HG03060 (cell line): Measurements from ENCODE around the gene PTGDR2.

ENCODE experiments used
- ATAC-seq: cut with Tn5 transposase; IDR thresholded peaks from one replicate; pipeline ENCODE4 v1.9.1; 2021; ENCODE audit warnings: low read depth, moderate number of reproducible peaks; ENCODE audit not compliant: unreplicated experiment

The PTGDR2 gene

DNA sequence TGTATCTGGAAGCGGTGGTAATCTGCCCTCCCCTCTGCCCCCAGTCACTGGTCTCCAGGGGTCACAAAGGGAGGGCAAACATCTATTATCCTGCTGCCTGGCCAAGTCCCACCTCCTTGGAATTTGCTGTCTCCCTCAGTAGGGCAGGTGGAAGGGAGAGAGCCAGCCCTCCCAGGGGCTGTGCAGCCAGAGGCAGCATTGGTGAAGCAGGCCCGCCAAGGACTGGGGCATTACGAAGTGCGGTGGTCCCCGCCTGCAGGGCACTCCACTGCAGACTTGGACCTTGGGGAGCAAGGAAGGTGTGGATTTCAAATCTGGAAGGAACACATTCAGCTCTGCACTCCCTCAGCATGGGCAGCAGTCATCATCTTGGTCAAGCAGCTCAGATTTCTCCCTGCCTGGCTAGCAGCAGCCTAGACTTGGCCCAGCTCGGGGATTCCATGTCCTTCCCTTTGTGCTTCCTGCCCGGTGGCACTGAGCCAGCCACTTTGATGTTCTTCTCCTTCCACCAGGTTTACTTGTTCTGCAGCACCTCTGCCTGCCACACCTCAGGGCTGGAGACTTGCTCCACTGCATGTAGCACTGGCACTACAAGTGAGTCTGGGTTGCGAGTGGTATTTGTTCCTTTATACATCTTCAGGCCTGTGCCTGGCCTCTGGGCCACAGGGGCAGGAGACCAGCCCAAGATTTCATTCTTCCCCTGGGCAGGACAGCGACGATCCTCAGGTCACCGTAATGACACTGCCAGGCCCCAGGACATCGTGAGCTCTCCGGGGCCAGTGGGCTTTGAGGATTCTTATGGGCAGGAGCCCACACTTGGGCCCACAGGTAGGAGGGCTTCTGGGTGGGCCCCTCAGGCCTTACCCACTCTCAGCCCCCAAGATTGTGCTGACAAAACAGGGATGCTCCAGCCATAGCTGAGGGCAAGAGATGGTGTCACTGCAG is 18.9 kb upstream of the PTGDR2 start:
- ATAC-seq = no peak

DNA sequence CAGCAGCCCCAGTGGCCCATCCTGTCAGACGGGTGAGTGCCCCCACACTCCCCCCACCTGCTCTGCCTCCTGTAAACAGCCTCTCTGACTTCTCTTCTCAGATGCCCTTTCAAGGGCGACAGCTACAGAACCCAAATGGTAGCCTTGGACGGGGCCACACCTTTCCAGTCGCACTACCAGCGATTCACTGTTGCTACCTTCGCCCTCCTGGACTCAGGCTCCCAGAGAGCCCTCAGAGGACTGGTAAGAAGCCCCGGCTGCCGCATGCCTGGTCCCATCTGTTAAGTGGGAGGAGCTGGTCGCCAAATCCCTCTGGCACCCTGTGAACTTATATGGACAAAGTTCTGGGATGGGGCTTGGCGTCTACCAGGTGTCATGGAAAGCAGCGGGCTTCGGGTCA is 17.8 kb upstream of the PTGDR2 start:
- no peak for ATAC-seq

DNA sequence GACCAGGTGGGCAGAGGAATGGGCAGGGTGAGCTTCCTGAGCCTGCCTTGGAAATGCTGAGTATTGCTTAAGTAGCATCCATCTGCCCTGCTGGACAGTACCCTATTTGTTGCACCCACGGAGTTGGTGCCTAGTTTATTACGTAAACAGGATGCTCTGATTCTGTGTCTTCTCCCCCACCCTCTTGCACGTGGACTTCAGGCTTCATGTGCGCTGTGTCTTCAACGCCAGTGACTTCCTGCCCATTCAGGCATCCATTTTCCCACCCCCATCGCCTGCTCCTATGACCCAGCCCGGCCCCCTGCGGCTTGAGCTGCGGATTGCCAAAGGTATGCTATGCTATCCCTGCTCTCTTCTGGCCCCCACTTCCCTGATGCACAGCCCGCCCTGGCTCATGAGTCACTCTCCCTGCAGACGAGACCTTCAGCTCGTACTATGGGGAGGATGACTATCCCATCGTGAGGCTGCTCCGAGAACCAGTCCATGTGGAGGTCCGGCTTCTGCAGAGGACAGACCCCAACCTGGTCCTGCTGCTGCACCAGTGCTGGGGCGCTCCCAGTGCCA is 17.3 kb upstream of the PTGDR2 start:
- no peak for ATAC-seq

DNA sequence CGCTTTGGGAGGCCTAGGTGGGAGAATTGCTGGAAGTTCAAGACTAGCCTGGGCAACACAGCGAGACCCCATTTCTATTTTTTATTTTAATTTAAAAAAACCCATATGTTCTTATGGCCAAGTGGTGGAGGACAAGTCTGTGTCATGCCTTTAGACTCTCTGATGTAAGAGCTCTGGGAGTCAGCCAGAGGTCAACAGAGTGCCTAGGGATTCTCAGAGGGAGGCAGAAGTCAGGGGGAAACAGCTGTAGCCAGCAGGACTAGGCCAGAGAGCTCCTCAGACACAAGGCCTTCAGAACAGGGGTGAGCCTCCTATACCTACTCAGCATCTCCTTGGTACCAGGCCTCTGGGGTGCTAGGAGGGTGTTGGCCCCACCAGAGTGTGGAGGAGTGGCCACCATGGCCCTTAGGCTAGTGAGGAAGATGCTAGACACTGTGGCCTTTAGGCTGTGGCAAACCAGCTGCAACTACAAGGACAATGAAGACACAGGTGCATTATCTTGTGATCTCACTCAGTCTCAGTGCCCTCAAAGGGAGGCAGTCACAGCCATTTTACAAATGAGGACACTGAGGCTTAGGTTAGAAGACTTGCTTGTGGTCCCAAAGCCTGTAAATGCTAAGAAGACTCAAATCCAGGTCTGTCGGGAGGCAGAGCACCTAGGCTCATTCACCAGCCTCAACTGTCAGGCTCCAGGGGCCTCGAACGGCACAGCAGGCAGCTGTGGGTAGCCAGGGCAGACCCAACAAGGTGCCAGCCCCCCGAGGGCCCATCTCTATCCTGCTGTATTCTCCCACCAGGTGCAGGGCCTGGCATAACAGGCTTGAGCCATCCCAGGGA is 16.6 kb upstream of the PTGDR2 start:
- no peak for ATAC-seq

DNA sequence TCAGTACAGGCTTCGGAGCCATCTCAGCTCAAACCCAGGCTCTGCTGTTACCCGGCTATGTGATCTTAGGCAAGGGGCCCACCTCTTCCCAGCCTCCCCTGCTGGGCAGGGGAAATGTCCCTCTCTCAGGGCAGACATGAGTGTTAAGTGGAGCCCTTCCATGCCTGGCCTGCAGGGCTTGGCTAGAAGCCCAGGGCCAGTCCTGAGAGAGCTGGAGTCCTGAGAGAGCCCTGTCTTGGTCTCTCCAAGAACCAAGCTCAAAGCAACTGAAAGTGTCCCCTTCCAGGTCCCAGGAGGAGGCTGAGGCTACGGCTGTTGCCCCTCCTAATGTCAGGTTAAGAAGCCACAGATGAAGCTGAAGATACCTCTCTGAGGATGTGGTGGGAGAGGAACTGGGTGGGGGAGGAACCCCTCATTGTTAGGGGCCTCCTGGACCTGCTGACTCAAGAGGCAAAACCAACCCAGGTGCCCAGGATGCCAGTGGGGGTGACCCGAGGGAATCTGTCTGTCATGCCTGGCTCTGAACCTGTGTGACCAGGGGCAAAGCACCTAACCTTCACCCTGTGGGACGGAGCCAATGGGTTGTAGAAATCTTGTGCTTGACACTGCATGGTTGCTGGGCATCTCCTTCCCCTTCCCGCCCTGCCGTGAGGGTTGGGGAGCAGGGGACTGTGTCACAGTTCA is 15.8 kb upstream of the PTGDR2 start:
- ATAC-seq = no peak

DNA sequence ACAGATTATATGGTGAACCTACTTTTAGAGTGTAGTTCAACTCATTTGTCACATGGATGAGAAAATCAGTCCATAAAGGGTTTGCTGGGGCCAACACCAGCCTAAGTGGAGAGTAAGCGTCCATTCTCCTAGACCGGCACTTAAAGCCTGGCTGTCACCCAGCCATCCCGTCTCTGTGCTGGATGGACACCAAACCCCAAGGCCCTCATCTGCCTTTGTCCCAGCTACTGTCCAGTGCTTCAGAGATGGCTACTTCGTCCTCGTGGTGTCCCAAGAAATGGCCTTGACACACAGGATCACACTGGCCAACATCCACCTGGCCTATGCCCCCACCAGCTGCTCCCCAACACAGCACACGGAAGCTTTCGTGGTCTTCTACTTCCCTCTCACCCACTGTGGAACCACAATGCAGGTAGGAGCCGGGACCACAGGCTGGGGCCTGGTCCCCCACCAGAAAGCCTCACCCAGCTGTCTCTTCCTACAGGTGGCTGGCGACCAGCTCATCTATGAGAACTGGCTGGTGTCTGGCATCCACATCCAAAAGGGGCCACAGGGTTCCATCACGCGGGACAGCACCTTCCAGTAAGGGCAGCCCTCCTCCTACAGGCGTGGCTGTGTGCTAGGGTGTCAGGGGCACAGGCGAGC is 15.1 kb upstream of the PTGDR2 start:
- no peak for ATAC-seq

DNA sequence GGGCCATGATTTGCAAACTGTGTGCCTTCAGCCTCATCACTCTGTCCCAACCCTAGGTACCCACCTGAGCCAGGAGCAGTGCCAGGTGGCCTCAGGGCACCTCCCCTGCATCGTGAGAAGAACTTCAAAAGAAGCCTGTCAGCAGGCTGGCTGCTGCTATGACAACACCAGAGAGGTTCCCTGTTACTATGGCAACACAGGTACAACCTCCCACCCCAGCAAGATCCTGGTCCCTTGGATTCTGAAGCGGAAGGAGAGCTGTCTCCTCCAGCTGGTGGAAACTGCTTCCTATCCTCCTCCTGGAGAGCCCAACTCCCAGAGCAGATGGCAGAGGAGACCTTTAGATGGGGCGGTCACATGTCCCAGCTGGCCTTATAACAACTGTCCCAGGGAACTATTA is 14.5 kb upstream of the PTGDR2 start:
- ATAC-seq = no peak

DNA sequence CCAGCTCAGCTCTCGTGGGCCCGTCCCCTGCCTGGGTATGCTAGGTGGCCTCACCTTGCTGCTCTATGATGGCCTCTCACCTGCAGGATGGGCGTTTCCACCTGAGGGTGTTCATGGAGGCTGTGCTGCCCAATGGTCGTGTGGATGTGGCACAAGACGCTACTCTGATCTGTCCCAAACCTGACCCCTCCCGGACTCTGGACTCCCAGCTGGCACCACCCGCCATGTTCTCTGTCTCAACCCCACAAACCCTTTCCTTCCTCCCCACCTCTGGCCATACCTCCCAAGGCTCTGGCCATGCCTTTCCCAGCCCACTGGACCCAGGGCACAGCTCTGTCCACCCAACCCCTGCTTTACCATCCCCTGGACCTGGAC is 13.7 kb upstream of the PTGDR2 start:
- ATAC-seq = no peak

DNA sequence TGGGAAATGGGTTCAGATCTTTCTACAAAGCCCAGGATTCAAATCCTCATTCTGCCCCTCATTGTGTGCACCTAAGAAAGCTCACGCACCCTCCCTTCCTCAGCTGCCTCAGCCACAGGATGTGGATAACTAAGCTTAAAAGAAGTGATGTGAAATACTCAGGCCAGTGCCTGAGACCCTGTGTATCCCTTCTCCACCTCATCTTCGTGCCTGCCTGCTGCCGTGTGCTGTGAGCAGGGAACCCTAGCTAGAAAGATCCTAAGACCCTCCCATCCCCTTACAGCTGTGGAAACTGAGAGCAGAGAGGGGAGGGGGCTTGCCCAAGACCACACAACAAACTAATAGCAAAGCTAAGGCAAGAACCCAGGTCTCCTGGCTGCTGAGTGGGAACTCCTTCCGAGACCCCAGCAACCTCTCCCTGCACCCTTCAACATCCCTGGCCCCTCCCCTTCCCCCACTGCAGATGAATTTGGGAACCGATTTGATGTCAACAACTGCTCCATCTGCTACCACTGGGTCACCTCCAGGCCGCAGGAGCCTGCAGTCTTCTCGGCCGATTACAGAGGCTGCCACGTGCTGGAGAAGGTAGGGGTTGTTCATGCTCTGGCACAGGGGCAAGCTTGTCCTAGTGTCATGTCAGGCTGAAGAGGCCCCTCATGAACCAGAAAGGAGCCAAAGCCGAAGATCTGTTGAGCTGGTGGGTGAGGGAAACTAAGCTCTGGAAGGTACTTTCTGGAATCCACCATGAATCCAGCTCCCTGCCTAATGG is 13.1 kb upstream of the PTGDR2 start:
- no peak for ATAC-seq

DNA sequence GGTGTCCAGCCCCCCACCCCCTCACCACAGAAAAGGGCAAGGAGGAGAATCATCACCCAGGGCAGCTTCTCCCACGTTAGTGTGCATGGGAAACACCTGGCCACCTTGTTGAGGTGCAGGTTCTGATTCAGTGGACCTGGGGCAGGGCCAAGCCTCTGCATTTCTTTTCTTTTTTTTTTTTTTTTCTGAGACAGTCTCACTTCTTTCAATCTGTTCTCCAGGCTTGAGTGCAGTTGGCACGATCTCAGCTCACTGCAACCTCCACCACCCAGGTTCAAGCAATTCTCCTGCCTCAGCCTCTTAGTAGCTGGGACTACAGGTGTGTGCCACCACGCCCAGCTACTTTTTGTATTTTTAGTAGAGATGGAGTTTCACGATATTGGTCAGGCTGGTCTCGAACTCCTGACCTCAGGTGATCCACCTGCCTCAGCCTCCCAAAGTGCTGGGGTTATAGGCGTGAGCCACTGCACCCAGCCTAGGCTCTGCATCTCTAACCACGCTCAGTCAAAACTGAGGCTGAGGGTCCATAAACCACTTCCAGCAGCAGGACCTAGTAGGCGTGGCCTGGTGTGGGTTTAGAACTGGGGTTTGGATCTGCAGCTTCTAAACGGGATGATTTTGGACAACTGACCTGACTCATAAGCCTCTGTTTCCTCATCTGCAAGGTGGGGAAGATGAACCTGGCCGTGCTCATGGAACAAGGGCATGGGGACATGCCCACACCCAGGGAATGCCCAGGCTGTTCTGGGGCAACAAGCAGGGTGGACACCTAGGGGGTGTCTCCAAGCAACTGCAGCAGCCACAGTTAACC is 12.3 kb upstream of the PTGDR2 start:
- no peak for ATAC-seq

DNA sequence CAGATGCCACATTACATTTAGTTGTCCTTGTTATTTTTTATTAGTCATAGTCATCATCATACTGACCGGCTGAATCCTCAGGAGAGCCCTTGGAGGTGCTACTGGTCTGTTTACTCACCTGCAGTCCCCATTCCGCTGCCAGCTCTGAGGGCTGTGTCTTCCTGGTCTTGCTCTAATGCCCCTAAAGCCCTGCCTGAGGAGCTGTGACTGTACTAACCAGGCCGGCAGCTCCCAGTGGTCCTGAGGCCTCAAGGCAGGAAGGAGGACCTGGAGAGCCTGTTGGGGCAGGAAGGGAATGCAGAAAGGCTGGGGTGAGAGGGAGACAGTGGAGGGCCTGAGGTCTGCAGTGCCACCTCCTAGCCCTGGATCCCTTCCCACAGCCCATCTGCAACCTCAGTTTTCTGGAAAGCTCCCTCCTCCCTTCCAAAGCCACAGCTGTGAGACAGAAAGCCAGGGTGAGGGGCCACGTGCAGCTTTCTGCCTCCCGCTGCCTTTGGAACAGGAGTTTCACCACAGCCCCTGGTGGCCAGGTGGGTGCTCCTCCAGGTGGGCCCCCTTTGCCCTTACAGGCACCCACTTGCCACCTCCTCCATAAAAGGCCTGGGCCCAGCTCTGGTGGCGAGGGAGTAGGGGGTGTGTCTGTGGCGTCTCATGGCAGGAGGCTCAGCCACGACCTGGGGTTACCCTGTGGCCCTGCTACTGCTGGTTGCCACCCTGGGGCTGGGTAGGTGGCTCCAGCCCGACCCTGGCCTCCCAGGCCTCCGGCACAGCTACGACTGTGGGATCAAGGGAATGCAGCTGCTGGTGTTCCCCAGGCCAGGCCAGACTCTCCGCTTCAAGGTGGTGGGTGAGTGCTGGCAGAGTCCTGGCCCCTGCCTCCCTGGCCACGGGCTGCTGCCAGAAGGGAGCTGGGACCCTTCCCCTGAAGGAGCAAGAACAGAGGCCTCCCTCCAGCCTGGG is 11.4 kb upstream of the PTGDR2 start, which contains the start of gene ZP1:
Gene ZP1 (plus strand): TSS at position 632 of the 960 bp plus-strand sequence. CDS start 20 bp downstream, at position 652.
- ATAC-seq = no peak

DNA sequence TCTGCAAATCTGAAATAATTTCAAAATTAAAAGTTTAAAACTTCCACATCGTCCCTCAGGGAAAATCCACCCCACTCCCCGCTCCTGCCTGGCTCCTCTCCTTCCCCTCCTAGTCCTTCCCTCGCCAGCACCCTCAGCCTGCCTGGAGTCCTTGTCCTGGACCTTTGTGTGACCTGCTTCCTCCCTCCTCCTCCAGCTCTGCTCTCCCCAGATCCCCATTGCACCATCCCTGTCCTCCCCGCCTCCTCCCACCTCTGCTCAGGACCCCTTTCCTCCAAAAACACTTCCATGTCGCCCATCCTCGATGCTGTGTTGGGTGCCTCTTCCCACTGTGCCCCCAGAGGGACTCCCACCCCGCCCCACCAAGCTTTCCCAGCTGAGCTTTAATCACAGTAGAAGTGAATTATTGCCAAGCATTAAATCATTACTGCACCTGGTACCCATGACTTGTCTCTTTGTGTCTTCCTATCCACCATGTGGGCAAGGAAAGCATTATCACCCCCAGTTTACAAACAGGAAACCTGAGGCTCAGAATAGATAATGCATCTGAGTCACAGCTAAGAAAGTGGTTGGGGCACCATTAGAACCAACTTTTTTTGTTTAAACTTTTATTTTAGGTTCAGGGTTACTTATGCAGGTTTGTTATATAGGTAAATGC is 9.2 kb upstream of the PTGDR2 start:
- ATAC-seq = no peak

DNA sequence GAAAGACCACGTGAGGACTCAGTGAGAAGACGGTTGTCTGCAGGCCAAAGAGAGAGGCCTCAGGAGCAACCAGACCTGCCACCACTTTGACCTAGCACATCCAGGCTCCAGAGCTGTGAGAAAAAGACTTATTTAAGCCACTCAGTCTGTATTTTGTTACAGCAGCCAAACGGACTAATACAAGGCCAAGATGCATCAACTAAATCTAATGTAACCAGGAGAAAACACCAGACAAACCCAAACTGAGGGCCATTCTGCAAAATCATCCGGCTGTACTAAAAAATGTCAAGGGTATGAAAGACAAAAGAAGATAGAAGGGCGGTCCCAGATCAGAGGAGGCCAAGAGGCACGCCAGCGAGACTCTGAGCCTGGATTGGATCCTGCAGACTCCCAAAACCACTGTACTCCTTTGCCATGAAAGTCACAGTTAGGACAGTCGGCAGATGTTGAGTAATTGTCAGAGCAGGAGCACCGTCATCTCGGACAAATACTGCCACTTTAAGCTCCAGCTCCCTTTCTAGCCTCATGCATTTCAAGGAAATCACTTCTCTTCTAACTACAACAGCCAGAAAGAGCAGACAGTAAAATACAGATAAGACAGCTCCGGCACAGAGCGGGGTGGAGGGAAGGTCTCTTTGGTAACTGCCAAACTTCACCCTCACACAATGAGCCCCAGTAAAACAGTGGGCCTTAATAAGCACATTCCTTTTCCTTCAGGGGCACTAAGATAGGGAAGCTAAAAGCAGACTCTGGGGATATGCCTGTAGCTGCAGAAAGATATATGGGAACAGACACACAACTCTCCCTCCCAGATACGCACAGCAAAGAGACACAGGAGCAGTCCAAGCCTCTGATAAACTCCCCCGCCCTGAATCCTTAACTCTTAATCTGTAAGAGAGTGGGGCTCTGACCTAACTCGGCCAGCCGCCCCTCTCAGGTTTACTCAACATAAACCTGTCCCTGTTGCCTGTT is 8.1 kb upstream of the PTGDR2 start:
- no peak for ATAC-seq

DNA sequence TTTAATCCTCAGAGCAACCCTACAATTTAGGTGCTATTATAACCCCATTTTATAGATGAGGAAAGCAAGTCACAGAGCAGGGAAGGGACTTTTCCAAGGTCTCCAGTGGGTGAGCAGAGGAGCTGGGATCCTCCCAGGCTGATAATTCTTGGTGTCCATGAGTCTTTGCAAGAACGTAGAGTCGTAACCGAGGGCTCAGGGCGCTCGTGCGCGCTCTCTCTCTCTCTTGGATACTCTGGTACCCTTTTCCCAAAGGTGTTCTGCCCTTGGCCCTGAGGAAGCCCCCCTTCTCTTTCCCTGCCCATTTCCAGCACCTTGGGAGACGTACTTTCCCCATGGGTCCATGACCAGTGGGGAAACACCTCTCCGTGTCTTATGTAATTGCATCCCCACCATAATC is 6.4 kb upstream of the PTGDR2 start:
- no peak for ATAC-seq

DNA sequence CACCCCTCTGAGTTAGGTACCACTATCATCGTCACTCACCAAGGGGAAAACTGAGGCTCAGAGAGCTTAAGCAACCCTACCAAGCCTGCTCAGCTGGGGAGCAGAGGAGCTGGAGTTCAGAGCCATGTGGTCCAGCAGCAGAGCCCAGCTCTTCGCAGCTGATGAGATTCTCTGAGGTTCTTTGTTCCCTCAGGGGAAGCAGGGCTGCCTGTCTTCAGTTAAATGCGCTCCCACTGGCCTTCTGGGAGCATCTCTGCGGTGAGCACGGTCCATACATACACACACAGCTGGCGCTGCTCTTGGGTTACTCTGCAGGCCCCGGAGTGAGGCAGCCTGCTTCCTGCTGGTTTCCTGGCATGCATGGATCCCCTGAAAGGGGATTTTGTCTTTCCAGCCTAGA is 5.2 kb upstream of the PTGDR2 start:
- no peak for ATAC-seq
